ENCODE measurements around the gene EXT2.
A peak's percentile ranks its signal among the peaks of the same experiment; 100 is the strongest.

Gene EXT2

GRCh38 chr11:44085330-44085729 is 10.1 kb upstream of the EXT2 start:
- no peak for DNase-seq (ENCODE audit: low read depth in 2 of 2)

- DNase-seq (ENCODE audit: low read depth in 2 of 2), result no peak
These were observed 7.1 kb upstream of the EXT2 start for GRCh38 chr11:44088377-44088776.

DNA sequence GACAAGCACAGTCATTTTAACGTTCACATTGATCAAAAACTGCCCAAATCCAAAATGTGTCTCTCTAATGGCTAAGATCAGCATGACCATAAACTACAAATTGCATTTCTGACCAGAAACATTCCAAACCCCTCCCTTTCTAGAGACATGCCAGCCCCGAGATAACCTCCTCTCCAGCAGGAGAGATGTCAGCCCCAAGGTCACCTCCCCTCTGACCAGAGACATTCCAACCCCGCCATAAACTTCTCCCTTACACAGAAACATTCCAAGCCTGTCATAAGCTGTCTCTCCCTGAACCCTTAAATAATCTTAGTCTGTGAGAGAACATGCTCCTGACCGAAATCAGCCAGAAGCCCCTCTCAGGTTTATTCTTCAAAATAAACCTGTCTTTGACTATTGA is 6.6 kb upstream of the EXT2 start:
- no peak for DNase-seq (ENCODE audit: low read depth in 2 of 2)

GRCh38 chr11:44090539-44090938 is 4.9 kb upstream of the EXT2 start:
- no peak for DNase-seq (ENCODE audit: low read depth in 2 of 2)

DNA sequence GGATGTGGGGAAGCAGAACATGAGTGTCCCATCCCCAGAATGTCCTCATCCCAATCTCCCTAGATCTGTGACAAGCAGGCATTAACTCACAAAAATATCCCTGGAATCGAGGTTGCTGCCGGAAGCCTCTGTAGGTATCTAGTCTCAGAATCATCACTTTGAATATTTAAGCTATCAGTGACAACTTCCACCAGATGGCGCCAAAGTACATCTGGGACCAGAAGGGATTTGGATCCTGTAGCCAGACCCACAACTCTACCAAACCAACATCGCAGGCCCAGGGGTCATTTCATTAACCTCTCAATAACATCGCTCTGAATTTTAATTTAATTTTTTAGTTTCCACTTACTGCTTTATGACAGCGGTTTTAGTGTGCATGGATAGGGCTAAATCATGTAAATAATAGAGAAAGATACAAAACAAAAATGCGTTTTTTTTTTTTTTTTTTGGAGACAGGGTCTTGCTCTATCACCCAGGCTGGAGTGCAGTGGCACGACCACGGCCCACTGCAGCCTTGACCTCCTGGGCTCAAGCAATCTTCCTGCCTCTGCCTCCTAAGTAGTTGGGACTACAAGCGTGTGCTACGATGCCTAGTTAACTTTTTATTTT is 1.1 kb upstream of the EXT2 start:
- peak; percentile 53 to 77 for DNase-seq (ENCODE audit: low read depth in 2 of 2)

GRCh38 chr11:44096360-44097185 is 1.1 kb downstream of the EXT2 start:
- no peak for DNase-seq (ENCODE audit: low read depth in 2 of 2)

GRCh38 chr11:44097821-44098220 is 2.3 kb downstream of the EXT2 start:
- DNase-seq (ENCODE audit: low read depth in 2 of 2), result no peak

DNA sequence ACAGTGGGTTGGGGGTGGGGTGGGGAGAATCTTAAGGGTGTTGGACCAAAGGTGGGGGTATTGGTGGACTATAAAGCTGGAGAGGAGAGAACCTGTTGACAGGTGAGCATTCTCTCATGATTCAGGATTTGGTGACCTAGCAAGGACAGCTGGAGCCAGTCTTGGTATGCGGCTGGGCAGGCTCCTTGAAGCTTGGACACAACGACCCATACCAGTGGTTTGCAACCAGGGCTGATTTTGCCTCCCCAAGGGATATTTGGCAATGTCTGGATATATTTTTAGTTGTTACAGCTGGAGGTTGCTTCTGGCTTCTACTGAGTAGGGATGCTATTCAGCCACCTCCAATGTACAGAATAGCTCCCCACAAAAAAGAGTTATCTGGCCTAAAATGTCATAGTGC is 5.6 kb downstream of the EXT2 start:
- DNase-seq (ENCODE audit: low read depth in 2 of 2), result no peak

DNA sequence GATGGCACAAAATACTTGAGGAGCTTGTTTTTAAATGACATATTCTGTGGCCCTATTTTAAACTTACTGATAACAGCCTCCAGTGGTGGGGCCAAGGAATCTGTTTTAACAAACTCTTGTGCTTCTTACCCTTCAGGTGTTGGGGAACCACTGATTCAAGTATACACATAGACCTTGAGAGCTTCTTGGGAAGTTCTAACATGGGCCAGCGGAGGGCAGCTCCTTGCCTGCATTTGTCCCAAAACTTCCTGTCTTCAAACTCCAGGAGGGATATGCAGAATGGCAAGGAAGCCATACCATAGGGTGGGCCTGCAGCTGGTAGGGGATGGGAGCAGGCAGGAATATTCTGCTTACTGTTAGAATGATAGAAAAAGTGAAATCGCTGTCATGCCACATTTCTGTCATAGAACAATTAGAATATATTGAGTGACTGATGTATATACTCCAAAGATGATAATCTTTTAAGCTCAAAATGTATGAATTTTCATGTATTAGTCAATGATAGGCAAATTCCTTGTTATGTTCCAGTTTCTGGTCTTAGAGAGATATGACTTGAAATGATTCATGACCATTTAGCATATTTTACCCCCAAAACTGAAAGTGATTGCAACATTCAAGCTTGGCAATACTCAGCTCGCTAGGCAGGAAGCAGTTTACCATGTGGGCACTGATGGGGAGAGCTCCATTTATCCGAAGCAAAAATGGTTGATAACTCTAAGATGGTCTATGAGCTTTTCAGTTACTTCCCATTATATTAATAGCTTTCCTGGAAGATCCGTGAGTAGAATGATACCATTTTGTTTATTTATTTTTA is 9.2 kb downstream of the EXT2 start:
- no peak for DNase-seq (ENCODE audit: low read depth in 2 of 2)

DNA sequence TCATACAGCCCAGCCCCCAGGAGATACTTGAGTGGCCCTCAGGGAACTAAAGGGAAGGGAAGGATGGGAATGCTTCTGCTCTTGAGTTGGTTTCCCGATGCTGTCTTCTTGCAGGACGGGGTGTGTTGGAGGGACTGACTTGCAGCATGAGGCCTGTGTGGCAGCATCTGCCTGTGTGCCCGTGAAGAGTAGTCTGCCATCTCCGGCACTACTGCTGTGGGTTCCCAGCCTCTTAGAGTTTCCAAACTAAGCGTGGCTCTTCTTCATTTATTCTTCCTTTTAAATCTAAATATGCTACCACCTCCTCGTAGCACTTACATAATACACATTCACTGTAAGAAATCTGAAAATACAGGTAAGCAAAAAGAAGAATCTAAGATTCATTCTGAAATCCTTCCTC is 12.8 kb downstream of the EXT2 start:
- no peak for DNase-seq (ENCODE audit: low read depth in 2 of 2)

DNA sequence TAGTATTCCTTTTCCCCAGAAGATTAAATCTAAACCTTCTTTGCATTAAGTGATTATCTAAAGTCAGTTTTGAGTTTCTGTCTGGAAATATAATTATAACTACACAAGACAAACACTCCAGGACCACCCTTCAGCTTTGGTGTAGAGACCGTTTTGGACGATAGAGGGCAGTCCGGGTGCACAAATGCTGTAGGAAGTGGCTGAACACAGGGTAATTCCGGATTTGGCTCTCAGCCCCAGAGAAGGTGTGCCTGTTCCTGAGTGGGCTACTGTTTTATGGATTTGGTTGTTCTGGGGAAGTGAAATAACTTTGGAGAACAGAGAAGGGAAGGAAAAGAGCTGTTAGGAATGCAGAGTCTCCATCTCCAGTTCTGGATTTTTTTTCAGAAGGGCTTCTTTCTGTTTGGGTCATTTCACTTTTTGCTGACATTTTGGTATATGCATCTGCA is 14.8 kb downstream of the EXT2 start:
- peak; percentile 25 to 39 for DNase-seq (ENCODE audit: low read depth in 2 of 2)

GRCh38 chr11:44112091-44112821 is 16.8 kb downstream of the EXT2 start:
- DNase-seq (ENCODE audit: low read depth in 2 of 2), result no peak

GRCh38 chr11:44113018-44113417 is 17.5 kb downstream of the EXT2 start:
- DNase-seq (ENCODE audit: low read depth in 2 of 2), result no peak

DNA sequence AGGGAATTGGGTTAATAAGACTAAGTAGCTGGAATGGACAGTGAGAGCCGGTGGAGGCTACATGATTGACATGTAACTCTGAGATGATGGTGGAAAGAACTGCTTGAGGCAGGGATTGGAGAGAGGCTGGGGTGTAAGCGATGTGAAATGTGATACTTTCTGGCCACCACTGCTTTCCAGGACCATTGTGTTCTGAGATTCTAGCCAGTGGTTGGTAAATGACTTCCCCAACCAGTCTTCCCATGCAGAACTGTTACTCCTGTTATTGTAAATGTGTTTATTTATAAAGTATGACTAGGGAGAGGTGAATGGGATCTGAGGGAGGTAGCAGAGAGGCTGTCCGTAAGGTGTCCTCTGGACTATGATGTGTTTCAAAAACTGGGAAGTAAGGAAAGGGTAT is 18.1 kb downstream of the EXT2 start:
- no peak for DNase-seq (ENCODE audit: low read depth in 2 of 2)

GRCh38 chr11:44116234-44116830 is 20.9 kb downstream of the EXT2 start:
- DNase-seq (ENCODE audit: low read depth in 2 of 2), result no peak

GRCh38 chr11:44120169-44120568 is 24.7 kb downstream of the EXT2 start:
- no peak for DNase-seq (ENCODE audit: low read depth in 2 of 2)

- DNase-seq (ENCODE audit: low read depth in 2 of 2), result no peak
These were observed 30.1 kb downstream of the EXT2 start for GRCh38 chr11:44125598-44125997.

- no peak for DNase-seq (ENCODE audit: low read depth in 2 of 2)
These were observed 30.8 kb downstream of the EXT2 start for GRCh38 chr11:44126304-44126703.

- DNase-seq (ENCODE audit: low read depth in 2 of 2), result no peak
These were observed 31.7 kb downstream of the EXT2 start for GRCh38 chr11:44127130-44127529.

GRCh38 chr11:44128729-44129128 is 33.3 kb downstream of the EXT2 start:
- no peak for DNase-seq (ENCODE audit: low read depth in 2 of 2)

- no peak for DNase-seq (ENCODE audit: low read depth in 2 of 2)
These were observed 35.3 kb downstream of the EXT2 start for GRCh38 chr11:44130751-44131150.
